SK-N-SH (cell line): ENCODE results near the gene MCUB. TPM values are rescaled to one million over a fixed set of nuclear protein-coding genes. Genes with fewer than 3 reads are reported as not detected.
"Not testable (repeated sequence)": the region's sequence is repeated elsewhere in the genome, so short reads cannot be mapped to it uniquely, and the experiment has no call there.

ENCODE experiments used
- CTCF ChIA-PET: fragments of 300-600, 350-600 bp; formaldehyde crosslinking; extraction: SDS; loops from one replicate; lab custom pipeline; 2021; lab: Yijun Ruan, JAX
- POLR2A ChIA-PET: fragments of 350-600 bp; sonication (Branson Sonifier 250); formaldehyde crosslinking; extraction: SDS; loops from one replicate; lab custom pipeline; 2020; ENCODE audit warnings: antibody characterized with exemption, inconsistent platforms; lab: Yijun Ruan, JAX
- DNase-seq: peaks from one replicate; pipeline ENCODE4 v3.0.0; 2012
- H2AFZ ChIP-seq: fragments of 200-600 bp; sonication (generic); 2 replicates; pipeline ENCODE4 v1.8.1; 2016; ENCODE audit warnings: antibody characterized with exemption, mild to moderate bottlenecking, low read depth
- H3F3A ChIP-seq: fragments of 200-600 bp; sonication (generic); replicated peaks from 2 replicates; pipeline ENCODE3; 2016; ENCODE audit warnings: antibody characterized with exemption, mild to moderate bottlenecking; ENCODE audit not compliant: insufficient read depth
- H3K27ac ChIP-seq, 2 experiments: fragments of 200-500 bp in 1 of 2; fragments of 200-600 bp in 1 of 2; sonication (Bioruptor generic) in 1 of 2; sonication (generic), shearing (Covaris generic) in 1 of 2; 2 replicates each; pipeline versions ENCODE4 v1.5.1 to v1.6.1; 2014 to 2016; ENCODE audit warnings: low read depth in 2 of 2, inconsistent platforms in 1 of 2, low read length in 1 of 2, mild to moderate bottlenecking in 1 of 2, mixed read lengths in 1 of 2
- H3K27me3 ChIP-seq: fragments of 200-600 bp; sonication (generic), shearing (Covaris generic); 2 replicates; pipeline ENCODE4 v1.6.1; 2016; ENCODE audit warnings: mixed run types; ENCODE audit not compliant: insufficient read depth
- H3K36me3 ChIP-seq, 2 experiments: fragments of 200-500 bp in 1 of 2; fragments of 200-600 bp in 1 of 2; sonication (Bioruptor generic) in 1 of 2; sonication (generic) in 1 of 2; replicated peaks in 1 of 2; 2 replicates each; pipeline versions ENCODE3 to v1.5.1; 2014 to 2016; ENCODE audit warnings: low read length in 1 of 2, mild to moderate bottlenecking in 1 of 2; ENCODE audit not compliant: insufficient read depth in 2 of 2, control insufficient read depth in 1 of 2
- H3K4me1 ChIP-seq, 2 experiments: fragments of 200-500 bp in 1 of 2; fragments of 200-600 bp in 1 of 2; sonication (Bioruptor generic) in 1 of 2; sonication (generic), shearing (Covaris generic) in 1 of 2; 2 replicates each; pipeline versions ENCODE4 v1.5.1 to v1.6.1; 2014 to 2016; ENCODE audit warnings: low read depth in 1 of 2, low read length in 1 of 2, mixed run types in 1 of 2; ENCODE audit not compliant: insufficient read depth in 2 of 2, control insufficient read depth in 1 of 2
- H3K4me2 ChIP-seq: fragments of 200-600 bp; sonication (generic), shearing (Covaris generic); 2 replicates; pipeline ENCODE4 v1.6.1; 2017; ENCODE audit warnings: mixed run types
- H3K4me3 ChIP-seq, 2 experiments: fragments of 200-500 bp in 1 of 2; fragments of 200-600 bp in 1 of 2; sonication (Bioruptor generic) in 1 of 2; sonication (generic), shearing (Covaris generic) in 1 of 2; 2 replicates each; pipeline versions ENCODE4 v1.5.1 to v1.8.1; 2014 to 2016; ENCODE audit warnings: low read depth in 2 of 2, inconsistent platforms in 1 of 2, low read length in 1 of 2, mild to moderate bottlenecking in 1 of 2, mixed read lengths in 1 of 2, moderate library complexity in 1 of 2
- H3K79me2 ChIP-seq: fragments of 200-600 bp; sonication (generic); 2 replicates; pipeline ENCODE4 v1.8.1; 2017; ENCODE audit warnings: mild to moderate bottlenecking; ENCODE audit not compliant: insufficient read depth
- H3K9ac ChIP-seq: fragments of 200-600 bp; sonication (generic); 2 replicates; pipeline ENCODE4 v1.6.1; 2017; ENCODE audit warnings: mixed run types
- H3K9me2 ChIP-seq: fragments of 200-600 bp; sonication (generic); 2 replicates; pipeline ENCODE4 v1.6.1; 2017; ENCODE audit warnings: mixed run types
- H3K9me3 ChIP-seq: fragments of 200-600 bp; sonication (generic); 2 replicates; pipeline ENCODE4 v1.6.1; 2017; ENCODE audit warnings: mixed run types, mild to moderate bottlenecking, moderate library complexity
- H4K20me1 ChIP-seq: fragments of 200-600 bp; sonication (generic); 2 replicates; pipeline ENCODE4 v1.6.1; 2017; ENCODE audit warnings: mild to moderate bottlenecking, mixed run types; ENCODE audit not compliant: insufficient read depth
- ELF1 ChIP-seq: IDR thresholded peaks from 2 replicates; pipeline ENCODE4 v1.4.0; 2012
- EZH2phosphoT487 ChIP-seq: fragments of 200-600 bp; sonication (generic); IDR thresholded peaks from 2 replicates; pipeline ENCODE4 v1.6.1; 2017; ENCODE audit warnings: low read depth, mixed run types, mild to moderate bottlenecking, antibody characterized with exemption, moderate library complexity, borderline replicate concordance
- FOSL2 ChIP-seq: IDR thresholded peaks from 2 replicates; pipeline ENCODE4 v1.4.0; 2012; ENCODE audit warnings: low read depth, mild to moderate bottlenecking, moderate library complexity, borderline replicate concordance
- FOXJ3 ChIP-seq: sonication (generic); formaldehyde crosslinking; IDR thresholded peaks from 2 replicates; pipeline ENCODE4 v1.5.1; 2020; ENCODE audit warnings: mild to moderate bottlenecking, missing genetic modification reagents
- GABPA ChIP-seq: IDR thresholded peaks from 2 replicates; pipeline ENCODE4 v1.4.0; 2012; ENCODE audit warnings: low read depth, mild to moderate bottlenecking
- MEF2A ChIP-seq: IDR thresholded peaks from 2 replicates; pipeline ENCODE4 v1.4.0; 2012; ENCODE audit warnings: low read depth, borderline replicate concordance
- MXI1 ChIP-seq: IDR thresholded peaks from 2 replicates; pipeline ENCODE4 v1.6.1; 2012; ENCODE audit warnings: mild to moderate bottlenecking, low read depth, low read length, improper control_type of control experiment
- NFIC ChIP-seq: IDR thresholded peaks from 2 replicates; pipeline ENCODE4 v1.4.0; 2012; ENCODE audit warnings: borderline replicate concordance
- RAD21 ChIP-seq: IDR thresholded peaks from 2 replicates; pipeline ENCODE4 v1.6.1; 2012; ENCODE audit warnings: mild to moderate bottlenecking, low read length
- RXRA ChIP-seq: IDR thresholded peaks from 2 replicates; pipeline ENCODE4 v1.4.0; 2012; ENCODE audit warnings: low read depth, mild to moderate bottlenecking, borderline replicate concordance
- SMC3 ChIP-seq: IDR thresholded peaks from 2 replicates; pipeline ENCODE4 v1.6.1; 2012; ENCODE audit warnings: low read depth, low read length, improper control_type of control experiment
- TAF1 ChIP-seq: IDR thresholded peaks from 2 replicates; pipeline ENCODE4 v1.6.1; 2012; ENCODE audit warnings: low read depth, mild to moderate bottlenecking, low read length, moderate library complexity, borderline replicate concordance
- TCF12 ChIP-seq: IDR thresholded peaks from 2 replicates; pipeline ENCODE4 v1.4.0; 2012
- TEAD4 ChIP-seq: IDR thresholded peaks from 2 replicates; pipeline ENCODE4 v1.4.0; 2012; ENCODE audit warnings: mild to moderate bottlenecking, borderline replicate concordance; ENCODE audit not compliant: insufficient read depth
- YY1 ChIP-seq: IDR thresholded peaks from 2 replicates; pipeline ENCODE4 v1.4.0; 2012; ENCODE audit warnings: low read depth, mild to moderate bottlenecking
- WGBS: methylation state at CpG from one replicate; pipeline ENCODE4 v1.1.6; 2017; ENCODE audit warnings: low lambda C conversion rate; 5-methylcytosine and 5-hydroxymethylcytosine counted together
- polyA plus RNA-seq, 3 experiments: library from polyadenylated mRNA; depleted of rRNA; stranded (reverse); fragments of >200 nt; gene quantifications; 2 replicates each; pipeline ENCODE4 v1.2.3, GENCODE V29; 2012
- TF ChIP-seq, protein P1 (sequence below): IDR thresholded peaks from 2 replicates; pipeline ENCODE4 v1.4.0; 2012; ENCODE audit warnings: low read depth, borderline replicate concordance
- TF ChIP-seq, protein P2 (sequence below): fragments of 150-350 bp; IDR thresholded peaks from 2 replicates; pipeline ENCODE4 v1.6.1; 2017; ENCODE audit warnings: antibody characterized with exemption, low read length, low read depth, borderline replicate concordance
- TF ChIP-seq, protein P3 (sequence below): fragments of 150-350 bp; IDR thresholded peaks from 2 replicates; pipeline ENCODE4 v1.6.1; 2016; ENCODE audit warnings: mild to moderate bottlenecking, low read depth, low read length
- TF ChIP-seq, protein P4 (sequence below): IDR thresholded peaks from 2 replicates; pipeline ENCODE4; 2012

The MCUB gene
- polyA plus RNA-seq, 1 of the 3 experiments (the other 2 are of a cell fraction): 39.3 TPM

DNA sequence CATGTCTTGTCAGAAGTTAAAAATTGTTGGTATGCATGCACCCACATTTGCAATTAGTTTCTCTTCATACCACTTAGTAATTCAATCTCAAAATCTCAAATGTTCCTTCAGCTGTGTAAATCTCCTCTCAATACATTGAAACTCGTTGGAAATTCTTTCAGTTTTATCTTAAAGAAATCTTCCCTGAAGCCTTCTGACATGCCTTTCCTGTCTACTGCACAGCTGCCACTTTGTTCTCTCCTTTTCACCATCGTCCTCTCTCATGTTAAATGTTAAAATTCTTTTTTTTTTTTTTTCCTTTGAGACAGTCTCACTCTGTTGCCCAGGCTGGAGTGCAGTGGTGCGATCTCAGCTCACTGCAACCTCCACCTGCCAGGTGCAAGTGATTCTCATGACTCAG is 30.9 kb downstream of the MCUB start:
- no peak overlapping the region for H2AFZ ChIP-seq
- no peak overlapping the region for H3K9ac ChIP-seq
- H3K27ac ChIP-seq: no peak overlapping the region
- no peaks in the 10 kb centered on the region; a peak in 1 of 4 replicates for H3K4me1 ChIP-seq
- ChIA-PET CTCF (no interaction called here), POLR2A (no interaction called here)
- H3K9me2 ChIP-seq: no peaks in the 10 kb centered on the region
- TF ChIP-seq, protein P1, sequence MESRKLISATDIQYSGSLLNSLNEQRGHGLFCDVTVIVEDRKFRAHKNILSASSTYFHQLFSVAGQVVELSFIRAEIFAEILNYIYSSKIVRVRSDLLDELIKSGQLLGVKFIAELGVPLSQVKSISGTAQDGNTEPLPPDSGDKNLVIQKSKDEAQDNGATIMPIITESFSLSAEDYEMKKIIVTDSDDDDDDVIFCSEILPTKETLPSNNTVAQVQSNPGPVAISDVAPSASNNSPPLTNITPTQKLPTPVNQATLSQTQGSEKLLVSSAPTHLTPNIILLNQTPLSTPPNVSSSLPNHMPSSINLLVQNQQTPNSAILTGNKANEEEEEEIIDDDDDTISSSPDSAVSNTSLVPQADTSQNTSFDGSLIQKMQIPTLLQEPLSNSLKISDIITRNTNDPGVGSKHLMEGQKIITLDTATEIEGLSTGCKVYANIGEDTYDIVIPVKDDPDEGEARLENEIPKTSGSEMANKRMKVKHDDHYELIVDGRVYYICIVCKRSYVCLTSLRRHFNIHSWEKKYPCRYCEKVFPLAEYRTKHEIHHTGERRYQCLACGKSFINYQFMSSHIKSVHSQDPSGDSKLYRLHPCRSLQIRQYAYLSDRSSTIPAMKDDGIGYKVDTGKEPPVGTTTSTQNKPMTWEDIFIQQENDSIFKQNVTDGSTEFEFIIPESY: no peak
- no peak for TF ChIP-seq TAF1
- no peak for TF ChIP-seq TCF12
- TF ChIP-seq GABPA: no peak
- TF ChIP-seq FOSL2: no peak
- no peak for TF ChIP-seq EZH2phosphoT487
- H3K79me2 ChIP-seq: no peaks in the 10 kb centered on the region
- no peaks in the 10 kb centered on the region for H3K36me3 ChIP-seq
- no peak for DNase-seq
- H3K9me3 ChIP-seq: no peaks in the 10 kb centered on the region
- no peaks in the 10 kb centered on the region for H3F3A ChIP-seq
- H3K27me3 ChIP-seq: no peaks in the 10 kb centered on the region
- WGBS: 72% methylated on average over 3 of the region's 3 CpGs
- no peak overlapping the region for H3K4me2 ChIP-seq
- no peaks in the 10 kb centered on the region for H4K20me1 ChIP-seq
- H3K4me3 ChIP-seq: no peak overlapping the region

DNA sequence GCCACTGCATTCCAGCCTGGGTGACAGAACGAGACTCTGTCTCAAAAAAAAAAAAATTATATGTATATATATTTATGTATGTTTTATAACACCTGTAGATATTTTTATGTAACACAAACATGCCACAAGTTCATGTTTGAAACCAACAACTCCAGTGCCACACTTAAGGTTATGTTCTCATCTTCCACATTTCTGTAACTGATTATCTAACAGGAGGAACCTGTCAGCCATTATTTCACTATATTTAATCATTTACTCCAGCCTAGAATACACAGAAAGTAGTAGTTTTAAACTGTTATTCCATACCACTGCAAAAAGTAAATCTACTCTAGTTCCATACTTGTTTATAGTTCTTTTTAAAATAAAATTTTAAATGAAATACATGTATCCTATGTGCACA is 32.3 kb downstream of the MCUB start:
- Histone ChIP-seq H3K4me1 (no peaks in the 10 kb centered on the region; a peak in 1 of 4 replicates), H3K9me3 (no peaks in the 10 kb centered on the region), H2AFZ (no peak overlapping the region), H3K79me2 (no peaks in the 10 kb centered on the region), H3K27me3 (no peaks in the 10 kb centered on the region), H3F3A (no peaks in the 10 kb centered on the region), H3K9me2 (no peaks in the 10 kb centered on the region), H3K36me3 (no peaks in the 10 kb centered on the region), H3K27ac (no peak overlapping the region), H3K4me3 (no peak overlapping the region), H4K20me1 (no peaks in the 10 kb centered on the region)
- POLR2A ChIA-PET: no interaction called here
- CTCF ChIA-PET: no interaction called here
- no peak for DNase-seq
- 100% methylated on average over 1 of the region's 1 CpG for WGBS
- TF ChIP-seq, protein P2, sequence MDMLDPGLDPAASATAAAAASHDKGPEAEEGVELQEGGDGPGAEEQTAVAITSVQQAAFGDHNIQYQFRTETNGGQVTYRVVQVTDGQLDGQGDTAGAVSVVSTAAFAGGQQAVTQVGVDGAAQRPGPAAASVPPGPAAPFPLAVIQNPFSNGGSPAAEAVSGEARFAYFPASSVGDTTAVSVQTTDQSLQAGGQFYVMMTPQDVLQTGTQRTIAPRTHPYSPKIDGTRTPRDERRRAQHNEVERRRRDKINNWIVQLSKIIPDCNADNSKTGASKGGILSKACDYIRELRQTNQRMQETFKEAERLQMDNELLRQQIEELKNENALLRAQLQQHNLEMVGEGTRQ: no peak
- TF ChIP-seq, protein P3, sequence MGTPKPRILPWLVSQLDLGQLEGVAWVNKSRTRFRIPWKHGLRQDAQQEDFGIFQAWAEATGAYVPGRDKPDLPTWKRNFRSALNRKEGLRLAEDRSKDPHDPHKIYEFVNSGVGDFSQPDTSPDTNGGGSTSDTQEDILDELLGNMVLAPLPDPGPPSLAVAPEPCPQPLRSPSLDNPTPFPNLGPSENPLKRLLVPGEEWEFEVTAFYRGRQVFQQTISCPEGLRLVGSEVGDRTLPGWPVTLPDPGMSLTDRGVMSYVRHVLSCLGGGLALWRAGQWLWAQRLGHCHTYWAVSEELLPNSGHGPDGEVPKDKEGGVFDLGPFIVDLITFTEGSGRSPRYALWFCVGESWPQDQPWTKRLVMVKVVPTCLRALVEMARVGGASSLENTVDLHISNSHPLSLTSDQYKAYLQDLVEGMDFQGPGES: no peak
- TF ChIP-seq NFIC (no peak), TEAD4 (no peak), MXI1 (no peak), RXRA (no peak), SMC3 (no peak), TAF1 (no peak), YY1 (no peak), FOSL2 (no peak), EZH2phosphoT487 (no peak), FOXJ3 (CRISPR knock-in tag) (no peak), ELF1 (no peak), MEF2A (no peak), RAD21 (no peak)
- TF ChIP-seq, protein P4, sequence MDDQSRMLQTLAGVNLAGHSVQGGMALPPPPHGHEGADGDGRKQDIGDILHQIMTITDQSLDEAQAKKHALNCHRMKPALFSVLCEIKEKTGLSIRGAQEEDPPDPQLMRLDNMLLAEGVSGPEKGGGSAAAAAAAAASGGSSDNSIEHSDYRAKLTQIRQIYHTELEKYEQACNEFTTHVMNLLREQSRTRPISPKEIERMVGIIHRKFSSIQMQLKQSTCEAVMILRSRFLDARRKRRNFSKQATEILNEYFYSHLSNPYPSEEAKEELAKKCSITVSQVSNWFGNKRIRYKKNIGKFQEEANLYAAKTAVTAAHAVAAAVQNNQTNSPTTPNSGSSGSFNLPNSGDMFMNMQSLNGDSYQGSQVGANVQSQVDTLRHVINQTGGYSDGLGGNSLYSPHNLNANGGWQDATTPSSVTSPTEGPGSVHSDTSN: no peak
- TF ChIP-seq, all 33 proteins: peak for 0
- H3K4me2 ChIP-seq: no peak overlapping the region
- H3K9ac ChIP-seq: no peak overlapping the region

DNA sequence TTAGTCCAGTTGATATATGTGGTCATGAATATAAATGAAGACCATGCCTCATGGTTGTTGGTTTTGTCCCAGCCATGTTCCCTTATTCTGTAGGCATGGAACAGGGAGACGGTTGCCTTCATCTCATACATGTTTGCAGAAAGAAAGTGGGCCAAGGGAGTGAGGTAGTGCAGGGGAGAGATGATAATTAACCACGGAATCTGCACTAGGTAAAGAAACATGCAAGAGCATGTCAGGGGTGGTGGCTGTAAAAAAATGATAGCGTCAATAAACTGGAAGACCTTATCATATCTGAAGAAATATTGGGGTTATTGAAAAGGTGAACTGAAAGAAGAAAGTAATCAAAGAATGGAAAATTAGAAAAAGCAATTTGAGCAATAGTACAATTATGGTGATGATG is 35.1 kb downstream of the MCUB start:
- H2AFZ ChIP-seq, H3K4me3 ChIP-seq, H4K20me1 ChIP-seq, H3K9ac ChIP-seq, H3K27me3 ChIP-seq, DNase-seq, POLR2A ChIA-PET, H3K9me2 ChIP-seq, H3K79me2 ChIP-seq, H3F3A ChIP-seq, CTCF ChIA-PET, H3K9me3 ChIP-seq, H3K36me3 ChIP-seq, H3K4me1 ChIP-seq, H3K4me2 ChIP-seq, H3K27ac ChIP-seq: not testable (repeated sequence)
- WGBS: 68% methylated on average over 3 of the region's 3 CpGs
